NAMALWA (cell line): ENCODE data around the gene ADAMTSL4.
"Not testable (repeated sequence)": the region's sequence is repeated elsewhere in the genome, so short reads cannot be mapped to it uniquely, and the experiment has no call there.

Experiments used
- DNase-seq: peaks from one replicate; pipeline ENCODE4 v3.0.0-alpha.2; 2015; ENCODE audit warnings: low spot score

The ADAMTSL4 gene

GRCh38 chr1:150555198-150555970 lies 6.2 kb downstream of the ADAMTSL4 start:
- DNase-seq, result no peak

GRCh38 chr1:150555971-150556865 lies 7.0 kb downstream of the ADAMTSL4 start:
- no peak for DNase-seq

GRCh38 chr1:150557065-150557600 lies 7.9 kb downstream of the ADAMTSL4 start:
- no peak for DNase-seq

DNA sequence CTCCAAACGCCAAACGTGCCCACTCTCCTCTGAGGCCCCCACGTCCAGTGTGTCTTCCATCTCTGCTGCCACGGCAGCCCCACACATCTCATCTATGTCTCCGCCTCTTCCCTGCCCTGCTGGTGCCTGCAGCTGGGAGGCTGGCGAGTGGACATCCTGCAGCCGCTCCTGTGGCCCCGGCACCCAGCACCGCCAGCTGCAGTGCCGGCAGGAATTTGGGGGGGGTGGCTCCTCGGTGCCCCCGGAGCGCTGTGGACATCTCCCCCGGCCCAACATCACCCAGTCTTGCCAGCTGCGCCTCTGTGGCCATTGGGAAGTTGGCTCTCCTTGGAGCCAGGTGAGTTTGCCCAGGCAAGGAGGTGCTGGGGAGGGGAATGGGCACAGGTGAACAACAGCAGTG lies 8.6 kb downstream of the ADAMTSL4 start:
- no peak for DNase-seq

DNA sequence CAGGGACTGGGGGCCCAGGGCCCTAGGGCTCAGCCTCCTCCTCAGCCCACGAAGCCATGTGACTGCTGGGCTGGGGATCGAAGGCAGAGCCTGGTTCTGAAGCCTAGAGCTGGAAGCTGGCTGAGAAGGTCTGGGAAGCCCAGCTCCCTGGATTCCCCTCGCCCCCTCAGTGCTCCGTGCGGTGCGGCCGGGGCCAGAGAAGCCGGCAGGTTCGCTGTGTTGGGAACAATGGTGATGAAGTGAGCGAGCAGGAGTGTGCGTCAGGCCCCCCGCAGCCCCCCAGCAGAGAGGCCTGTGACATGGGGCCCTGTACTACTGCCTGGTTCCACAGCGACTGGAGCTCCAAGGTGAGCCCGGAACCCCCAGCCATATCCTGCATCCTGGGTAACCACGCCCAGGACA lies 9.1 kb downstream of the ADAMTSL4 start:
- no peak for DNase-seq

DNA sequence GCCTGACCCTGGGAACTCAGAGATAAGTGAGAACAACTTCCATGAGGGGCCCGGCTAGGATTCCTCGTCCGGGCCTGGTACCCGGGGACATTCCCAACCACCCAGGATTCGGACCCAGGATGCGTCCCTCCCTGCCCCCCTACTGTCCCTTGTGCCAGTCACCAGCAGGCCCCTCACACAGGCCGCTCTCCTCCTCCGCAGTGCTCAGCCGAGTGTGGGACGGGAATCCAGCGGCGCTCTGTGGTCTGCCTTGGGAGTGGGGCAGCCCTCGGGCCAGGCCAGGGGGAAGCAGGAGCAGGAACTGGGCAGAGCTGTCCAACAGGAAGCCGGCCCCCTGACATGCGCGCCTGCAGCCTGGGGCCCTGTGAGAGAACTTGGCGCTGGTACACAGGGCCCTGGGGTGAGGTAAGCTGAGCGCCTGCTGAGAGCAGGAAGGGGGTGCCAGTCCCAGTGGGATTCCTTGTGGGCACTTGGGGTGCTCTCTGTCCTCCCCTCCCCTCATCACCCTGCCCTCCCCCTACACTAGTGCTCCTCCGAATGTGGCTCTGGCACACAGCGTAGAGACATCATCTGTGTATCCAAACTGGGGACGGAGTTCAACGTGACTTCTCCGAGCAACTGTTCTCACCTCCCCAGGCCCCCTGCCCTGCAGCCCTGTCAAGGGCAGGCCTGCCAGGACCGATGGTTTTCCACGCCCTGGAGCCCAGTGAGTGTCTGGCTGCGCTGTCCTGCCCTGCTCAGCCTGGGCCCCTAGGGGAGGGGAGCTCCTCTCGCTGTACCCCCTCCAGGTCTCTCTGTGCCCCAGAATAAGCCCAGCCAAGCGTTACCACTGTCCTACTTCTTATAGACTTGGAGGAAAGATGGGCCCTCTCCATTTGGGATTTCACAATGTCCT lies 9.8 kb downstream of the ADAMTSL4 start:
- DNase-seq, result no peak

DNA sequence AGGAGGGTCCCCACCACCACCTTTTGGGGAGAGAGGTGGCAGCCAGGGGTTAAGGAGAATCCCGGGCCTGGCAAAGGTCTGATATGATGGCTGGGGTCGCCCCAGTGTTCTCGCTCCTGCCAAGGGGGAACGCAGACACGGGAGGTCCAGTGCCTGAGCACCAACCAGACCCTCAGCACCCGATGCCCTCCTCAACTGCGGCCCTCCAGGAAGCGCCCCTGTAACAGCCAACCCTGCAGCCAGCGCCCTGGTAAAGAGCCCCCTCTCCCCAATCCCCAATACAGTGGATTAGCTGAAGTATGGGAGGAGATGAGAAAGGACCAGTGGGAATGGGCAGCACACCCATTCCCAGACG lies 10.4 kb downstream of the ADAMTSL4 start:
- DNase-seq, result no peak

DNA sequence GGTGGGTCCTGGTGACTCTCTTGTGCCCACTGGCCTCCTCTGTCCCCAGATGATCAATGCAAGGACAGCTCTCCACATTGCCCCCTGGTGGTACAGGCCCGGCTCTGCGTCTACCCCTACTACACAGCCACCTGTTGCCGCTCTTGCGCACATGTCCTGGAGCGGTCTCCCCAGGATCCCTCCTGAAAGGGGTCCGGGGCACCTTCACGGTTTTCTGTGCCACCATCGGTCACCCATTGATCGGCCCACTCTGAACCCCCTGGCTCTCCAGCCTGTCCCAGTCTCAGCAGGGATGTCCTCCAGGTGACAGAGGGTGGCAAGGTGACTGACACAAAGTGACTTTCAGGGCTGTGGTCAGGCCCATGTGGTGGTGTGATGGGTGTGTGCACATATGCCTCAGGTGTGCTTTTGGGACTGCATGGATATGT lies 10.8 kb downstream of the ADAMTSL4 start:
- DNase-seq, result peak; percentile 89

- peak; percentile 96 for DNase-seq
These were observed 11.5 kb downstream of the ADAMTSL4 start for GRCh38 chr1:150560576-150561253.

DNA sequence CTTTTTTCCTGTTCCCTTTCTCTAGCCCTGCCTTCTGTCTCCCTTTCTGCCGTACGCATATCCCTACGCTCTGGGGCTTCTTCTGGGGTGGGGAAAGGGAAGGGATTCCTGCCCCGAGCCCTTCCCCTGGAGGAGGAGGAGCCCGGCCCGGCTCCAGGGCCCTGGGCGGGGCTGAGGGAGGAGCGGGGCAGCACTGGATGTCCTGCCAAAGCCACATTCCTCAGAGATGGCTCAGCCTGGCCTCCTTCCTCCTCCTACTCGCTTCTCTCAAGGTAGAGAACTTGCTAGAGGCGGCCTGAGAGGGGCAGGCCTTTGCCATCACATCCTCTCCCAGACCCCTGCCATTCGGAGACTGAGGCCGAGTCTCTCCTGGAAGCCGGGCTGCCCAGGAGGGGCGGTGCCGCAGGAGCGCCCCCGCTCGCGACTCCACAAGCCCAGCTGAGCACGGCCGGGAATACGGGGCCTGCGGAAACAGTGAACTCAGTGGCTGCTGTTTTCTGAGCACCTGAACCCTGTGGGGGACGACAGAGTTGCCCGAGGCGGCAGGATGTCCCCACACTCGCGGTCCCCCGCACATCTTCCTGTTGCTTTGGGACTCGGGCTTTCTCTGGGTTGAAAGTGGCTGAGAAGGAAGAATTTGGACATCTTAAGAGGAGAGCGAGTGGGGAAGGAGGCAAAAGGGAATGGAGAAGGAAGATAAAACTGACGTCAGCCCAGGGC lies 12.2 kb downstream of the ADAMTSL4 start:
- DNase-seq, result peak; percentile 81

DNA sequence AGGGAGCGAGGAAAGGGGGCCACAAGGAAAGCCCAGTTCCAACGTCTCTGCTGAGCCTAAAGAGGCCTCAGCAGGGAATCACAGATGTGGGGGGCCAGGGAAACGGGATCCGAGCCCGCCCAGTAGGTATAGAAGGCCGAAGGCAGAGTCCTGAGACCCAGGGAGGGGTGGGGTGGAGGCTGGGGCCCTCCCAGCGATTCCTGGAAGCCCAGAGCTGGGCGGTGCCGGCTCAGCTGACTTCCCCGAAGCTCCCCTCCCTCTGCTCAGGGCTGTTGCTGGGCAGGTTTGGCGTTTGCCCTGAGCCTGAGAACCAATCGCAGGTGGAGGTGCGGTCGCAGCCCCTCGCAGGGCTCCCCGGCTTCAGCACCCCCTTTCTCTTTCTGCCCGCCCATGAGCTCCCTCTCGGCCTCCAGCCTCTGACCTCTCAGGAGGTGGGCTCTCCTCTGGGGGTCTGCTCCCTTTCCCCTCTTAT lies 12.8 kb downstream of the ADAMTSL4 start:
- peak; percentile 93 for DNase-seq

DNA sequence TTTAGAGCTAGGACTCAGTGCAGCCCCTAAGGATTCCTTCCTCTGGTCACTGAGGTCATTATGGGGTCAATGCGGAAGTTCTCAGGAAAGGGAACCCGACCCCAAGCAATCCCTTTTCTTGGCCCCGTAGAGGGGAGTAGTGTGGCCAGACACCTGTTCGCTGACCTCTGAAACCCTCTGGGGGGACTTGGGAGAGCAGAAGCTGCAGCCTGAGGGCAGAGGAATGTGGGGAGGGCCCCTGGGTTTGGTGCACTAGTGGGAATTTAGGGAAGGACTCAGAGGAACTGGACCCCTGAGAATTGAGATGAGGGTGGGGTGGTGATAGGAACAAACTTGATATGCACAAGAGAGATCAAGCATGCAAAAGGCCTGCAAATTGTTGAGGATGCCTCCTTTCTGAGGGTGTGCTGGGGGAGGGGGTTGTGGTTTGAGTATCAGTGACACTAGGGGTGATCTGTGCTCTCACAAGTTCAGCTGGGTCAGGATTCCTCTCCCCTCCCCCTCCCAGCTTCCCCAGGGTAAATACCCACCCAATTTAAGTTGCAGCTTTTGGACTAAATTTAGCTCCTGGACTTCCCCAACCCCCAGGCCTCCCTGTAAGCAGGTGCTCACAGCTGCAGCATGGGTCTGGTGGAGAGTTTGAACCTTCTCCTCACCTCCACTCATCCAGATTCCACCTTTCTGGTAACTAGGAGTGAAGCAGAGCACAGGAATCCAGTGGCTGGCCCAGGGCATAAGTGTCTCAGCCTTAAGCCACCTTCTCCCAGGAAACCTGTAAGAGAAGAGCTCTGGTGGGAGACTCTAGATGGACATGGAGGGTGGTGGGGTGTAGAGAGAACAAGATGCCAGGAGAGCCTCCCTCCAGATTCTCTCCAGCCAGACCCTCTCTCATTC lies 13.5 kb downstream of the ADAMTSL4 start:
- peak; percentile 97 for DNase-seq

- DNase-seq, result peak; percentile 87
These were observed 14.3 kb downstream of the ADAMTSL4 start for GRCh38 chr1:150563340-150564038.

DNA sequence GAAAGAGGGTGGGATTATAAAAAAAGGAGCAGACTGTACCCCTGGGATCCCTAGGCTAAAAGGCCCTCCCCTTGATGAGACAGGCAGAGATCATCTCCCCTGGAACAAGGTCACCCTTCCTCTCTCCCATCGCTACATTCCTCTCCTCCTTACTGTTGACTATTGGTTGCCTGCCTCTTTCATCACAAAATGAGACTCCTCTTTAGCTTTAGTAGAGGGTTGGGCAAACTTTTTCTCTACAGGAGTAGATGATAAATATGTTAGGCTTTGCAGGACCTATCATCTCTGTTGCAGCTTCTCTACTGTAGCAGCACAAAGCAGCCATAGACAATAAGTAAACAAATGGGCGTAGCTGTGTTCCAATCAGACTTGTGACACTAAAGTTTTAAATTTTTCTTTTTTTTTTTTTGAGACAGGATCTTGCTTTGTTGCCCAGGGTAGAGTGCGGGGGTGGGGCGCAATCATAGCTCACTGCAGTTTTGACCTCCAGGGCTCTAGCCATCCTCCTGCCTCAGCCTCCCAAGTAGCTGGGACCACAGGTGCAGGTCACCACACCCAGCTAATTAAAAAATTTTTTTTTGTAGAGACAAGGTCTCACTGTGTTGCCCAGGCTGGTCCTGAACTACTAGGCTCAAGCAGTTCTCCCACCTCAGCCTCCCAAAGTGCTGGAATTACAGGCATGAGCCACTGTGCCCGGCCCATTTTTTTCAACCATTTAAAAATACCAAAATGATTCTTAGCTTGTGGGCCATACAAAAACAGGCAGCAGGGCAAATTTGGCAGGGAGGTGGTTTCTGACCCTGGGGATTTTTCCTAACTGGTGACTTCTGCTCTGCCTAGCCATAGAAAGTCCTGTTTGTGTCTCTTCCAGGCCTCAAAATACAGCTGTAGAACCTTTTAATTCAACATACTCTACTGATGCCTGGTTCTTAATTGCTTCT lies 15.1 kb downstream of the ADAMTSL4 start:
- peak; percentile 66 for DNase-seq

- DNase-seq, result not testable (repeated sequence)
These were observed 16.2 kb downstream of the ADAMTSL4 start for GRCh38 chr1:150565240-150565991.

- no peak for DNase-seq
These were observed 17.6 kb downstream of the ADAMTSL4 start for GRCh38 chr1:150566589-150567340.
